ENCODE data around the gene SEMA3B. TPM values are rescaled to one million over a fixed set of nuclear protein-coding genes. Genes with fewer than 3 reads are reported as not detected.
"Not testable (repeated sequence)": the region's sequence is repeated elsewhere in the genome, so short reads cannot be mapped to it uniquely, and the experiment has no call there.

Gene SEMA3B
- total RNA-seq, 2 experiments from 2014 or later: 0.28 to 0.82 TPM

- BruUV-seq (replicated peaks): no TSS peak
- intact Hi-C loops (cut with micrococcal nuclease; ENCODE audit: unreplicated experiment): no loop called here
- POLR2A ChIA-PET: interaction anchor here (0.7 kb wide), 1 partner anchor 25 kb away, joined by 3 read pairs; no protein-coding TSS in a partner anchor
- Histone ChIP-seq H2AFZ (ENCODE audit: low read length) (no peak overlapping the region), H3K27ac (ENCODE audit: low read depth, low read length, poor library complexity, severe bottlenecking) (no peak overlapping the region), H3K9me2 (ENCODE audit: insufficient read depth, low read length) (no peaks in the 10 kb centered on the region), H3K4me2 (ENCODE audit: low read length) (no peak overlapping the region), H3K9me3 (ENCODE audit: low read length) (no peaks in the 10 kb centered on the region), H4K20me1 (ENCODE audit: insufficient read depth, low read length) (no peaks in the 10 kb centered on the region), H3K79me2 (ENCODE audit: insufficient read depth, low read depth, low read length) (no peaks in the 10 kb centered on the region), H3K4me1 (ENCODE audit: insufficient read depth, low read length, poor library complexity, severe bottlenecking) (peaks cover 5% of the 10 kb centered on the region), H3K4me3 (ENCODE audit: low read depth, low read length, poor library complexity, severe bottlenecking) (no peak overlapping the region), H3K36me3 (ENCODE audit: insufficient read depth, low read length) (no peaks in the 10 kb centered on the region)
- TF ChIP-seq EZH2phosphoT487 (IDR thresholded peaks at IDR 0.05; ENCODE audit: borderline replicate concordance, low read depth, low read length) (no peak), CTCF (conservative IDR thresholded peaks at IDR 0.05; ENCODE audit: low read length) (no peak)
- DNase-seq (ENCODE audit: low spot score): no peak
- CTCF ChIA-PET (ENCODE audit: unreplicated experiment): no interaction called here
Observed at GRCh38 chr3:50271314-50271936, 2.5 kb downstream of the SEMA3B start.

- DNase-seq (ENCODE audit: low spot score); H3K27ac ChIP-seq (ENCODE audit: low read depth, low read length, poor library complexity, severe bottlenecking); H3K9me2 ChIP-seq (ENCODE audit: insufficient read depth, low read length); CTCF ChIA-PET (ENCODE audit: unreplicated experiment); H2AFZ ChIP-seq (ENCODE audit: low read length); H3K4me1 ChIP-seq (ENCODE audit: insufficient read depth, low read length, poor library complexity, severe bottlenecking); H3K36me3 ChIP-seq (ENCODE audit: insufficient read depth, low read length); H3K79me2 ChIP-seq (ENCODE audit: insufficient read depth, low read depth, low read length); H4K20me1 ChIP-seq (ENCODE audit: insufficient read depth, low read length); H3K4me3 ChIP-seq (ENCODE audit: low read depth, low read length, poor library complexity, severe bottlenecking); H3K4me2 ChIP-seq (ENCODE audit: low read length); BruUV-seq (replicated peaks); H3K9me3 ChIP-seq (ENCODE audit: low read length): not testable (repeated sequence)
- intact Hi-C loops (cut with micrococcal nuclease; ENCODE audit: unreplicated experiment): loop anchor here (2.0 kb wide), 1 partner anchor 152 kb away; no protein-coding TSS in a partner anchor
- POLR2A ChIA-PET: interaction anchor here (0.7 kb wide), 1 partner anchor 92 kb away, joined by 5 read pairs; no protein-coding TSS in a partner anchor
Observed at GRCh38 chr3:50272538-50272910, 3.6 kb downstream of the SEMA3B start.

- Histone ChIP-seq H3K4me1 (ENCODE audit: insufficient read depth, low read length, poor library complexity, severe bottlenecking) (peaks cover 5% of the 10 kb centered on the region), H3K27ac (ENCODE audit: low read depth, low read length, poor library complexity, severe bottlenecking) (no peak overlapping the region), H3K4me2 (ENCODE audit: low read length) (peak overlapping the region; percentile 49), H4K20me1 (ENCODE audit: insufficient read depth, low read length) (no peaks in the 10 kb centered on the region), H3K9me3 (ENCODE audit: low read length) (no peaks in the 10 kb centered on the region), H3K36me3 (ENCODE audit: insufficient read depth, low read length) (no peaks in the 10 kb centered on the region), H3K79me2 (ENCODE audit: insufficient read depth, low read depth, low read length) (no peaks in the 10 kb centered on the region), H2AFZ (ENCODE audit: low read length) (no peak overlapping the region), H3K9me2 (ENCODE audit: insufficient read depth, low read length) (no peaks in the 10 kb centered on the region), H3K4me3 (ENCODE audit: low read depth, low read length, poor library complexity, severe bottlenecking) (no peak overlapping the region)
- TF ChIP-seq CTCF (conservative IDR thresholded peaks at IDR 0.05; ENCODE audit: low read length) (peak; percentile 93), EZH2phosphoT487 (IDR thresholded peaks at IDR 0.05; ENCODE audit: borderline replicate concordance, low read depth, low read length) (no peak)
- BruUV-seq (replicated peaks): no TSS peak
- ChIA-PET POLR2A (no interaction called here), CTCF (ENCODE audit: unreplicated experiment) (interaction anchor here (0.6 kb wide), 1 partner anchor 8 kb away, joined by 3 read pairs; no protein-coding TSS in a partner anchor)
- intact Hi-C loops (cut with micrococcal nuclease; ENCODE audit: unreplicated experiment): loop anchor here (1.0 to 2.0 kb wide), 3 partner anchors 46 to 152 kb away; no protein-coding TSS in a partner anchor
- peak; percentile 83 for DNase-seq (ENCODE audit: low spot score)
Observed at GRCh38 chr3:50272911-50273688, 4.2 kb downstream of the SEMA3B start.
